ENCODE measurements around the gene LDLR.

- no peak for TF ChIP-seq CTCF (IDR thresholded peaks at IDR 0.05)
- TF ChIP-seq EP300 (IDR thresholded peaks at IDR 0.05): no peak
- no peak for TF ChIP-seq POLR2A (IDR thresholded peaks at IDR 0.05)
Observed at GRCh38 chr19:11054628-11055027, 34.6 kb upstream of the LDLR start.

All from tibial nerve (tissue), 4 donors.